ENCODE data around the gene AQP6. TPM values are rescaled to one million over a fixed set of nuclear protein-coding genes. Genes with fewer than 3 reads are reported as not detected.
"Not testable (repeated sequence)": the region's sequence is repeated elsewhere in the genome, so short reads cannot be mapped to it uniquely, and the experiment has no call there.

Gene AQP6
- total RNA-seq, 1 donor from 2014 or later = 0.21 TPM

- H3K4me1 Mint-ChIP-seq = peaks cover 2% of the 10 kb centered on the region
- no peak for TF ChIP-seq CTCF (conservative IDR thresholded peaks at IDR 0.05)
- H3K4me3 Mint-ChIP-seq = no peak overlapping the region
- DNase-seq (ENCODE audit: low read depth, low spot score) = no peak
- H3K27me3 Mint-ChIP-seq (ENCODE audit: low read depth) = no peaks in the 10 kb centered on the region
- H3K27ac Mint-ChIP-seq (ENCODE audit: unreplicated experiment) = no peak overlapping the region
- no peaks in the 10 kb centered on the region for H3K9me3 Mint-ChIP-seq
- no peaks in the 10 kb centered on the region for H3K36me3 Mint-ChIP-seq (ENCODE audit: low read depth)
Measured at GRCh38 chr12:49985981-49986380, 13.2 kb downstream of the AQP6 start.

GRCh38 chr12:49986476-49986875, 13.7 kb downstream of the AQP6 start:
- H3K4me1 Mint-ChIP-seq; DNase-seq (ENCODE audit: low read depth, low spot score); H3K36me3 Mint-ChIP-seq (ENCODE audit: low read depth); H3K27ac Mint-ChIP-seq (ENCODE audit: unreplicated experiment); H3K27me3 Mint-ChIP-seq (ENCODE audit: low read depth); H3K9me3 Mint-ChIP-seq; H3K4me3 Mint-ChIP-seq: not testable (repeated sequence)

- DNase-seq (ENCODE audit: low read depth, low spot score) = no peak
- no peak for TF ChIP-seq CTCF (conservative IDR thresholded peaks at IDR 0.05)
- Mint-ChIP-seq H3K9me3 (no peaks in the 10 kb centered on the region), H3K4me3 (no peak overlapping the region), H3K4me1 (no peaks in the 10 kb centered on the region), H3K27ac (ENCODE audit: unreplicated experiment) (no peak overlapping the region), H3K27me3 (ENCODE audit: low read depth) (no peaks in the 10 kb centered on the region), H3K36me3 (ENCODE audit: low read depth) (no peaks in the 10 kb centered on the region)
Measured at GRCh38 chr12:49987625-49988303, 15.0 kb downstream of the AQP6 start.

GRCh38 chr12:49989400-49989799, 16.7 kb downstream of the AQP6 start:
- not testable (repeated sequence) for H3K27me3 Mint-ChIP-seq (ENCODE audit: low read depth); H3K27ac Mint-ChIP-seq (ENCODE audit: unreplicated experiment); H3K36me3 Mint-ChIP-seq (ENCODE audit: low read depth); DNase-seq (ENCODE audit: low read depth, low spot score); H3K4me1 Mint-ChIP-seq; H3K9me3 Mint-ChIP-seq; H3K4me3 Mint-ChIP-seq

GRCh38 chr12:49990273-49990672, 17.5 kb downstream of the AQP6 start:
- Mint-ChIP-seq H3K36me3 (ENCODE audit: low read depth) (peaks cover 4% of the 10 kb centered on the region), H3K27ac (ENCODE audit: unreplicated experiment) (no peak overlapping the region)

GRCh38 chr12:49998453-49998852, 25.7 kb downstream of the AQP6 start:
- no peak overlapping the region for H3K4me3 Mint-ChIP-seq
- H3K36me3 Mint-ChIP-seq (ENCODE audit: low read depth) = peaks cover 19% of the 10 kb centered on the region

More at GRCh38 chr12:49990273-49990672, 17.5 kb downstream of the AQP6 start:
- no peak for DNase-seq (ENCODE audit: low read depth, low spot score)
- no peaks in the 10 kb centered on the region for H3K27me3 Mint-ChIP-seq (ENCODE audit: low read depth)
- TF ChIP-seq CTCF (conservative IDR thresholded peaks at IDR 0.05) = no peak
- H3K4me1 Mint-ChIP-seq = no peaks in the 10 kb centered on the region
- no peaks in the 10 kb centered on the region for H3K9me3 Mint-ChIP-seq
- no peak overlapping the region for H3K4me3 Mint-ChIP-seq

More at GRCh38 chr12:49998453-49998852, 25.7 kb downstream of the AQP6 start:
- Mint-ChIP-seq H3K9me3 (no peaks in the 10 kb centered on the region), H3K27me3 (ENCODE audit: low read depth) (no peaks in the 10 kb centered on the region), H3K4me1 (no peaks in the 10 kb centered on the region), H3K27ac (ENCODE audit: unreplicated experiment) (no peak overlapping the region)
- DNase-seq (ENCODE audit: low read depth, low spot score) = no peak
- TF ChIP-seq CTCF (conservative IDR thresholded peaks at IDR 0.05) = no peak

Measured in neural crest cell (in vitro differentiated cells).